ENCODE measurements around the gene CNTNAP5.
A peak's percentile ranks its signal among the peaks of the same experiment; 100 is the strongest.

CNTNAP5 gene

DNA sequence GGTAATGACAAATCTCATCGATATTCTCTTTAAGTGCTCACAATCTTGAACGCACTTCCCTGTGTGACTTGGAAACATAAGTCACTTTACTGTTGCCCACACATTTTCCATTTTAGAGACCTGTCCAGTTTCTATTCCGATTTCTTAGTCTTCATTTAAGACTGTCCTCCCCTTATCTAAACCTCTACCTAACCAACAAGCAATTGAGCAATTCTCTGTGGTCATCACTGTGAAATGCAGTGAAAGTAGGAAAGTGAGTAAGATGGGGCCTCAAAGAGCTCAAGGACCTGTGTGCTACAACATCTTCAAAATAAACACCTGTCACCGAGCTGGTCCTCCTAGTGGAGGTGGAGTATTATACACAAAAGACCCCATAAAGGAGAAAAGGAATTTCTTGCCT is 184.4 kb downstream of the CNTNAP5 start:
- H3K4me3 ChIP-seq (ENCODE audit: low read depth, low read length), result no peak overlapping the region

DNA sequence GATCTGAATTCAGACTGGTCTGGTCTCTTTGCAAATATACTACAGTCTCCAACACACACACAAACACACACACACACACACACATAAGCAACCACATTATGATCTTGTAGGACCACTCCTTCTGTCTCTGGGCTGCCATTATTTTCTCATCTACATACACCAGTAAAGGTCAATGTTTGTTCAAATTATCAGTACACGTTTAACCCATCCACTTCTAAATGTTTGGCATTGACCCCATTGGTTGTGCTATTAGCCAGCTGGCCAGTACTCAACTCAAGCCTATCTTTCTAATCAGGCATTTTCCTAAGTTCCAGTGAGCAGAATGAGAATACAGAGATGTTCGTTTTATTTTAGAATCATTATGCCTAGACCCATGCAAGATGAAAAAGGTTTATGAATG is 186.4 kb downstream of the CNTNAP5 start:
- Histone ChIP-seq H3K36me3 (no peaks in the 10 kb centered on the region), H3K4me3 (ENCODE audit: low read depth, low read length) (no peak overlapping the region), H3K27ac (no peak overlapping the region), H3K27me3 (ENCODE audit: insufficient read depth, low read depth, severe bottlenecking) (no peaks in the 10 kb centered on the region), H3K9me3 (ENCODE audit: severe bottlenecking) (no peaks in the 10 kb centered on the region)
- DNase-seq, result no peak
- TF ChIP-seq, protein P1, sequence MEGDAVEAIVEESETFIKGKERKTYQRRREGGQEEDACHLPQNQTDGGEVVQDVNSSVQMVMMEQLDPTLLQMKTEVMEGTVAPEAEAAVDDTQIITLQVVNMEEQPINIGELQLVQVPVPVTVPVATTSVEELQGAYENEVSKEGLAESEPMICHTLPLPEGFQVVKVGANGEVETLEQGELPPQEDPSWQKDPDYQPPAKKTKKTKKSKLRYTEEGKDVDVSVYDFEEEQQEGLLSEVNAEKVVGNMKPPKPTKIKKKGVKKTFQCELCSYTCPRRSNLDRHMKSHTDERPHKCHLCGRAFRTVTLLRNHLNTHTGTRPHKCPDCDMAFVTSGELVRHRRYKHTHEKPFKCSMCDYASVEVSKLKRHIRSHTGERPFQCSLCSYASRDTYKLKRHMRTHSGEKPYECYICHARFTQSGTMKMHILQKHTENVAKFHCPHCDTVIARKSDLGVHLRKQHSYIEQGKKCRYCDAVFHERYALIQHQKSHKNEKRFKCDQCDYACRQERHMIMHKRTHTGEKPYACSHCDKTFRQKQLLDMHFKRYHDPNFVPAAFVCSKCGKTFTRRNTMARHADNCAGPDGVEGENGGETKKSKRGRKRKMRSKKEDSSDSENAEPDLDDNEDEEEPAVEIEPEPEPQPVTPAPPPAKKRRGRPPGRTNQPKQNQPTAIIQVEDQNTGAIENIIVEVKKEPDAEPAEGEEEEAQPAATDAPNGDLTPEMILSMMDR (IDR thresholded peaks at IDR 0.05; ENCODE audit: low read depth, low read length), result no peak

More for the DNA sequence above, 184.4 kb downstream of the CNTNAP5 start:
- no peaks in the 10 kb centered on the region for H3K36me3 ChIP-seq
- no peak overlapping the region for H3K27ac ChIP-seq
- DNase-seq, result no peak
- TF ChIP-seq, protein P1 (IDR thresholded peaks at IDR 0.05; ENCODE audit: low read depth, low read length), result no peak
- no peaks in the 10 kb centered on the region for H3K27me3 ChIP-seq (ENCODE audit: insufficient read depth, low read depth, severe bottlenecking)
- no peaks in the 10 kb centered on the region for H3K9me3 ChIP-seq (ENCODE audit: severe bottlenecking)

DNA sequence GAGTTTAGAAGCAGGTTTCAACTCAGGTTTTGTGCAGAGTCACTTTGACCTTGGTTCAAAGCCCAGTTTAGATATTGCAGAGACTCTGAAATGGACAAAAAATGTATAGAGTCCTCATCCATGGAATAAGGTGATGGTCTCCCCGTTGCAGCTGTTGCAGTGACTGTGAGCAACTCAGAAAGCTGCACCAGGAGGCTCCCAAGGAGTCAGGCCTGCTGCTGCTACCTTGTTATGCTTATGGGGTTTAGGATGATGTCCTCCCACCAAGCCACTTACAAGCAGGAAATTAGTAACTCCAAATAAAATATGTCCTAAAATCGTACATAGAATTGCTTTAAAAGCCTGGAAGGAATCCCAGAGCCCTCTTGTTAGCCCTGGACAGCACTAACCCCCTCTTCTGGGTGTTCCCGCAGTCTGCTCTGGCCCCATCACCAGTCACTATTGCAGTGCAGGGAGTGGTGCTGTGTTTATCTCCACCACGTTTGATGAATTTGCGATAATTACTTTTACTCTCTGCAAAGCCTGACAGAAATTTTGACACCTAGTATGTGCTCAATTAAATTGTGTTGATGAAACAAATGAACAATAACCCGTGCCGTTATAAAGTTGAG is 189.0 kb downstream of the CNTNAP5 start:
- Histone ChIP-seq H3K9me3 (ENCODE audit: severe bottlenecking) (no peaks in the 10 kb centered on the region), H3K4me3 (ENCODE audit: low read depth, low read length) (no peak overlapping the region), H3K27me3 (ENCODE audit: insufficient read depth, low read depth, severe bottlenecking) (no peaks in the 10 kb centered on the region), H3K27ac (no peak overlapping the region), H3K36me3 (no peaks in the 10 kb centered on the region)
- TF ChIP-seq, protein P1 (IDR thresholded peaks at IDR 0.05; ENCODE audit: low read depth, low read length), result no peak
- no peak for DNase-seq

DNA sequence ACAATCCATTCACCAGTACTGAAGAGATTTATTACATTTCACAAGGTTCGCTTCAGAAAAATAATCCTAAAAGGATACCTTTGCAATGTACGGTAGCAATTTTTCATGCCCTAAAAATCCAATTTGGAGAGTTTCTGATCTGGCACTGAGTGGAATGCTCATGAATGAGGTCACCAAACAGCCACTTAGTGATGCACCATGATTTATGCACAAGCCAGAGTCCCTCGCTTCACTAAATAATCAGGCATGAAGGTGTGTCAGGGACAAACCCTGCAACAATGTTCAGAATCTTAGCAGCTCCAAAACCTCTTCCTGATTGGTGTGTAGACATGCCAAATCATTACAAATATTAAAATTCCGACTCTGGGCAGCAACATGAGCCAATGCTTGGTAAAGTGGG is 221.1 kb downstream of the CNTNAP5 start:
- no peaks in the 10 kb centered on the region for H3K9me3 ChIP-seq (ENCODE audit: severe bottlenecking)
- TF ChIP-seq, protein P1 (IDR thresholded peaks at IDR 0.05; ENCODE audit: low read depth, low read length), result no peak
- H3K36me3 ChIP-seq, result no peaks in the 10 kb centered on the region
- no peaks in the 10 kb centered on the region for H3K27me3 ChIP-seq (ENCODE audit: insufficient read depth, low read depth, severe bottlenecking)
- DNase-seq, result no peak
- H3K4me3 ChIP-seq (ENCODE audit: low read depth, low read length), result no peak overlapping the region
- no peak overlapping the region for H3K27ac ChIP-seq

DNA sequence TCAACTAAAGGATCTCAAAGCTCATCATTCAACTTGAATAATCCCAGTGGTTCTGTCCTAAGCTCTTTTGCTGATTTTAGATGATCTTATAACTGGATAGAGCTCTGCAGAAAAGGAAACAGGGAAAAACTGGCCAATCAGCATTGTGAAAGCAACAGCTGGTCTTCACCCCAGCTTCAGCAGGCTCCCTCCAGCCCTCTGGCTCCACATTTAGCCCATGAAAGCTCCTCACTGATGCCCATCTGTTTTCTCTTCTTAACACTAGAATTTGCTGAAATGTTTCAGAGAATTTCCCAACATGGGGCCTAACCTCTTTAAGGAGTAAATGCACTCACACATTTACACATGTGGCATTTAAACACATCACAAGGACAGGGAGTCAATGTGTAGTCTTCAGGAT is 223.3 kb downstream of the CNTNAP5 start:
- Histone ChIP-seq H3K36me3 (no peaks in the 10 kb centered on the region), H3K4me3 (ENCODE audit: low read depth, low read length) (no peak overlapping the region), H3K9me3 (ENCODE audit: severe bottlenecking) (no peaks in the 10 kb centered on the region), H3K27ac (no peak overlapping the region), H3K27me3 (ENCODE audit: insufficient read depth, low read depth, severe bottlenecking) (no peaks in the 10 kb centered on the region)
- DNase-seq, result peak; percentile 59
- TF ChIP-seq, protein P1 (IDR thresholded peaks at IDR 0.05; ENCODE audit: low read depth, low read length), result no peak

DNA sequence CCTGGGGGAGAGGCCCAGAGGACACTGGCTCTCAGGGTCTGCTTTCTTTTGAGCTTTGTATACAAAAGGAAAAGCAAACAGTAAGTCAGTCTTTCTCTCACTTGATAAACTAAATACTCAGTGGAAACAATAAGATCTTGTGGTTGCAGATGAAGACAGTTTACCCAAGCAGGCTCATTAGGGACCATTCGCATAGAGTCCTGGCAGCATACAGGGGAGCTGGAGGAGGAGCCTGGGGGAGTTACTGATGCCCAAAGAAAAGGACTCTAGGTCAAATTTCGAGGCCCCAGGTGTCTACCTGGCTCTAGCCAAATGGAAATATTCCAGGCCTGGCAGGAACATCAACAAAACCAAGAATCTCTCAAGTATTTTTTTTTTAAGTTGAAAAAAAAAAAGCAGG is 225.3 kb downstream of the CNTNAP5 start:
- Histone ChIP-seq H3K9me3 (ENCODE audit: severe bottlenecking) (no peaks in the 10 kb centered on the region), H3K36me3 (no peaks in the 10 kb centered on the region), H3K27ac (no peak overlapping the region), H3K27me3 (ENCODE audit: insufficient read depth, low read depth, severe bottlenecking) (no peaks in the 10 kb centered on the region), H3K4me3 (ENCODE audit: low read depth, low read length) (no peak overlapping the region)
- TF ChIP-seq, protein P1 (IDR thresholded peaks at IDR 0.05; ENCODE audit: low read depth, low read length), result no peak
- no peak for DNase-seq
